HG03342 (cell line): ENCODE data around the gene FAM170B.

Source experiments
- ATAC-seq: cut with Tn5 transposase; IDR thresholded peaks from one replicate; pipeline ENCODE4 v1.9.1; 2021; ENCODE audit warnings: mild to moderate bottlenecking, moderate library complexity; ENCODE audit not compliant: unreplicated experiment

Gene FAM170B

DNA sequence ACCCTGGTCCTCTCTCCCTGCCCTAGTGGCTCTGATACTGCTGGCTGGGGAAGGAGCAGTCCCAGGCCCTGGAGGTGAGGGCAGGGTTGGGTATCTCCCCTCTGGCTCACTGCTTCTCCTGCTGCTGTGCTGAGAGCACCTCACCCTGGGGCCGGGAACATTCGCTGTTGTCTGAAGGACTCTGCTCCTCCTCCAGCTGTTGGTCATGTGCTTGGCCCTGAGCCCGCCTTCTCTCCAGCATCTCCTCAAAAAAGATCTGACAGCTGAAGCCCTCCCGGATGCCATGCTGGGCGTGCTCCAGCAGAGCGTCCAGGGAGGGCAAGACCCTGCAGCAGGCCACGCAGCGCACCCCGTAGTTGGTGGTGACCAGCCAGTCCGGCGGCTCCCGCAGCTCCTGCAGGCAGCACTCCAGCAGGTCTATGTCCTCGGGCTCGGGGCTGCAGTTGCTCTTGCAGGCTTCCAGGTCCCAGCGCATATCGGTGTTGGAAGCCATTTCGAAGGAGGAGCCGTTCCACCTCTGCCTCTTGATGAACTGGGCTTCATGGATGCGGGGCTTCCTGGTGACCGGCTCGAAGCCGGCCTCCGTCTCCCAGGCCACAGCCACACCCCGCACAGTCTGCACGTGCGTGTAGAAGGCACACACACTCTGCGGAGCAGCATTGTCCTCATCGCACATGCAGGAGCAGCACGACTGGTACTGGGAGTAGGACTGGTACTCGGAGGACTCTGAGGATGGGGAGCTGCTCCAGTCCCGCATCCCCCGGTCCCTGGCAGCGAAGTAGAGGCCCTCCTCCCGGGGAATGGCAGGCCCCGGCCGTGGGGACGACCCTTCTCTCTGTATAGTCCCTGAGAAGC lies 2.1 kb downstream of the FAM170B start:
- ATAC-seq, result no peak

DNA sequence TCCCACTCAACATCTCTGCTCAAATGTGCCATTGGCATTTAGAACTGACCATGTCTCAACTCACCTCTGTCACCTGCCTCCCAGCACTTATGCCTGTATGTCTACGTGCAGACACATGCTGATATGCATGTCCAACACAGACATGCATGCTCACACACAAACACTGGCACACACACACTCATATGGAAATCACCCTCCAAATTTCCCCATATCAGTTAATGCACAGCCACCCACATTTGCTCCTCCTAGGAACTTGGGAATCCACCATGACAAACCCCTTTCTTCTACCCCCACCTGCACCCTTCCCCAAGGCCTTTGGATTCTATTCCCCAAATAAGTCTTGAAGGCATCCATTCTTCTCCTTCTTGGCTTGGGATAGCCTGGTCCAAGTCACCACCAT lies 4.4 kb downstream of the FAM170B start:
- no peak for ATAC-seq

DNA sequence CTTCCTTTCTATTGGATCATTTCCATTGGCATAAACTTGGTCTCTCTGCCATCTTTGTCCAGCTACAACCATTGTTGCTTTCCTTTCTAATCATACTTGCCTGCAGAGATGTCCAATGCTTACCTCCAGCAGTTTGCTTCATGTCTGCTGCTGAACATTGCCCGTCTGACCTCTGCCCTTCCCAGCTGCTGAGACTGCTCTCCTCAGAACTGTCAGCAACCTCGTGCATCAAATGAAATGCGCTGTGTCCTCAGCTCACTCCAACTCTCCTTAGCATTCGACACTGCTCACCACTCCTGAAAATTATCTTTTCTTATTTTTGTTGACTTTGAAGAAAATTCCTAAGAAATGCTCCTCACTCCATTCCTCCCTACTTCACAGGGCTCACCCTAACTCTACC lies 5.0 kb downstream of the FAM170B start:
- no peak for ATAC-seq

DNA sequence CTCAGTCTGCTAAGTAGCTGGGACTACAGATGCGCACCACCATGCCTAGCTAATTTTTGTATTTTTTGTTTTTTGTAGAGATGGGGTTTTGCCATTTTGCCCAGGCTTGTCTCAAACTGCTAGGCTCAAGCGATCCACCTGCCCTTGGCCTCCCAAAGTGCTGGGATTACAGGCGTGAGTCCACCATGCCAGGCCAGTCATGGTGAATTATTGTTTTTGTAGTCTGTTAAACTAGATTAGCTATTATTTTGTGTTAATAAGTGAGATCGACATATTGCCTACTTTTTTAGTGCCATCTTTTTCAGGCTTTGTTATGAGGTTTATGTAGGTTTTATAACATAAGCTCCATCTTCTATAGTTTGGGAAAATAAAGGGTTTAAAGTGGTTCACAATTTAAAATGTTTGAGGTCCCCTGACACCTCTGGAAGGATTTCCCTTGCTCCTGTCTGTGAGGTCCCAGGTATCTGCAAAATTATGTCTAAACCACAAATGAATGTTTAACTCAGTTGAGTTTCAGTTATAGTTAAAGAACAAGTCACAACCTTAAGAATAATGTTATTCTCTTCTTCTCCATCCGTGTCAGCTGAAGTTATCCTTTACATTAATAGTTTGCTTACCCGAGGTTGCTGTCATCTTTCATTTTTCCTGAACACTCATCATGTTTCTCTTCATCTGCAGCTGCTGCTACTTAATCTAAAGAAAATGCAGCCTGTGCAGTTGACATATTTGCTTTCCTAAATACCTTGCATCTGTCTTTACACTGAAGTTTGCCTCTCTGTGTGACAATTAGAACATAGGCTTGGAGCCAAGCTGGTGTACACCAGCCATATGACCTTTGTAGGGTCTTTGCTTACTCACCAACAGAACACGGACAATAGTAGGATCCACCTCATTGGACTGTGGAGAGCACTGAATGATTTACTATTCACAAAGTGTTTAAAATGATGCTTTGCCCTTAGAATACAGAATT lies 9.6 kb downstream of the FAM170B start:
- no peak for ATAC-seq

GRCh38 chr10:49120911-49121310 lies 12.9 kb downstream of the FAM170B start:
- no peak for ATAC-seq

DNA sequence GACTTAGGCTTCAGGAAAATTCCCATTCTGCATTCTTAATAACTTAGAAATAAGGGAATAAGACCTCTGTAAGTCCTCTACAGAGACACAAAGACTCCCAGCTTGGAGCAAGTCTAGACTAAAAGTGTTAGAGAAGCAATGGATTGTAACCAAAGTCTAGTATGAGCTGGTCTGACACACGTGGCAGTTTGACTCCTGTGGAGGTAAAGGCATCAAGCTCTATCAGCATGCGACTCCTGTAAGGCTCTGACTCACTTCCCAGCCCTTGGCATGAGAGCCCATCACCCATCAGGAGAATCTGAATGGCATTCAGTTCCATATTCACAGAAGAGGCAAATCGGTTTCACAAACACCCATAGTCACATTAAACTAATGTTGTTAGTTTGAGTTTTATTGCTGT lies 14.1 kb downstream of the FAM170B start:
- ATAC-seq, result no peak

DNA sequence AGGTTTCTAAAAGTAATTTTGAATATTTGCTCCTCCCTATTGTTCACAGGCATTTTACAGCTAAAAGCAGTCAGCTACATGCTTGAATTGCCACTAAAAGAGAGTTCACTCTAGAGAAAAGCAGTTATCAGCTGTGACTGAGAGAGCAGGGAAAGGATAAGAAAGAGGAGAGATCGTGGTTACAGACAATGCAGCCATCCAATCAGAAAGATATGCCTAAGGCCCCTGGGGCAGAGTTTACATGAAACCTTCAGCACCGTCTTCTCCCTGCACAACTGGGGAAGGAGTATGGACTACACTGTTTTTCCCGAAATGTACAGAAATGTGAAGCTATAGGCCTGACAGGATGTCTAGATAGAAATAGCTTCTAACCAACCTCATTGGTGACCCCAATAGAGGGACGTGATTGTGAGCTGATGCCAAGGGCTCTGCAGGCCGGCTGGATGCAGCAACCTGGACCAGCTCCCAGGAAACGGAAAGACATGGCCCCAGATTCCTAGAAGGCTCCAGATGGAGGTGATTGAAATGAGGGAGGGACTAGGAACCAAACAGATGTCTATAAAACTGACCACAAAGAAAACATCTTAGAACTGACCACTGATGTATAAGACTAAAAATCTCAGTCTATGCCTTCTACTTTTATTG lies 15.3 kb downstream of the FAM170B start:
- no peak for ATAC-seq

DNA sequence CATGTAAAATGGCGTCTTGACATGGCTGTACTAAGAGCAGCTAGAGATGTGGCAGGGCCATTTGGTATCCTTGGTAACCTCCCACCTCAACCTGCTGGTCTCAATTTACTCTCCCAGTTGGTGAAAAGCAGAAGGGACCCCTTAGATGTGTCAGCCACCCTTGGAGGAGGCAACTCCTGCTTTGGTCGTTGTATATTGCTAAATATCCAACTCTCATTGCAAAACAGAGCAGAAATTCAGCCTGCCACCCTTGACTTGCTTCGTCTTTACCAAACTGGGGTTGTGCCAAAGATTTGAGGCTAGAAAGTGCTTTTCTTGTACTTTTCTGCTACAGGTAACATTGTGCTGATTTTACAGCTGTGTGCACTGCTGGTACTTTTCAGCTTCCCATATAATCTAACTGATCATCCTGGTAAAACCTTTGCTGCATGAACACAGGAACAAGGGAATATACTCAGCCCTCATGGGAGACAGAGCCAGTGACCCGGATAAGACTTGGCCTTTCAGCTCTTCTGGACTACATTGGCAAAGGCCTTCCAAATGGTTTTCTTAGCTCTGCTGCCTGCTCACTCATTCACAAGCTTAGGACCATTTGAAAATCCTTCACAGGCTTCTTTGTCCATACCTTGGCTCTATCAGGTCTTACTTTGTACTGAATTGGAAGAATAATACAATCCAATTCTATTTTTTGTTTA lies 16.3 kb downstream of the FAM170B start:
- ATAC-seq, result no peak

GRCh38 chr10:49116509-49117375 lies 17.1 kb downstream of the FAM170B start:
- no peak for ATAC-seq

GRCh38 chr10:49115796-49116508 lies 17.9 kb downstream of the FAM170B start:
- no peak for ATAC-seq

DNA sequence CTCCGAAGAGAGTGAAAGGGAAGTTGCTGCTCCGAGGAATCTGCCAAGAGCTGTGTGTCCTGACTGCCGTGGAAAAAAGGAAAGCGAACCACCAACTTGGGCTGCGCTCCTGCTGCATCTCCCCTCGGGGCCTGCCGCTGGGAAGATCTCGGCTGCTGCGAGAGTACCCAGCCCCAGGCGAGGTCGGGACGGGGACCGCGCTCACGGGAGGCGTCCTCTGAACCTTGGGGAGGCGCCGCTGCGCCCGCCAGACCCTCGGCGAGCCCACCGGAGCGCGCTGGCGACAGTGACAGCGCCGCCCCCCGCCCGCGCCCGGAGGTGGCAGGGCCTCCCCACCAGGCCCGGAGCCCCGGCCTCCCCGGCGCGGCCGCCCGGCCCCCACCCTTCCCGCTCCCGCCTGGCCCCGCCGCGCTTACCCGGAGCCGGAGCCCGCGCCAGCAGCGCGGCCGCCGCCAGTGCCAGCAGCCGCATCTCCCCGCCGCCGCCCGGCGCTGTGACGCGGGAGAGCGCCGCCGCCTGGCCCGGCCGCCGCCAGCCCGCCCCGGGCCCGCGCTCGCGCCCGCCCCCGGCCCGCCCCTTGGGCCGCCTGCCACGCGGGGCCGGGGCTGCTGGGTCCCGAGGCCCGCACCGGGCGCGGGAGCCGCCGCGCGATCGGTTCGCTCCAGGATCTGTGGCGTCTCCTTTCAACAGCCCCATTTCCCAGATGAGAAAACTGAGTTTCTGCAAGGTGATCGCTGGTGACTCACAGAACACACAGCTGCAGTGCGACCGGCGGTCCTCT lies 18.6 kb downstream of the FAM170B start, which contains the start of gene VSTM4:
Gene VSTM4, minus strand, starts transcription at position 508 of the 781 bp plus-strand sequence. Its CDS starts 37 bp downstream, at position 471.
- ATAC-seq, result no peak

DNA sequence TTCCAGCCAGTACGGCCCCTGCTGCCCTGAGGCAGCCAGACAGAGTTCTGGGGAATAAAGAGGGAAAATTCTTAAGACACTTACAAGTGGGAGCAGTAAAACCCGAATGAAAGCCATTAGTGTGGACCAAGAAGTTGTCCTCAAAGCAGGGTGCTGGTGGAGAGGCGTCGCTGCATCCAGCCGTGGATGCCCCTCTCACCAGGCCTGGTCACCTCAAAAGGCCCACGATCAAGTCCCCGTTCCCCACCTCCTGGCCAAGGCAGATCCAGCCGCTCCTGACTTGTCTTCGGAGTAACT lies 19.2 kb downstream of the FAM170B start:
- no peak for ATAC-seq

DNA sequence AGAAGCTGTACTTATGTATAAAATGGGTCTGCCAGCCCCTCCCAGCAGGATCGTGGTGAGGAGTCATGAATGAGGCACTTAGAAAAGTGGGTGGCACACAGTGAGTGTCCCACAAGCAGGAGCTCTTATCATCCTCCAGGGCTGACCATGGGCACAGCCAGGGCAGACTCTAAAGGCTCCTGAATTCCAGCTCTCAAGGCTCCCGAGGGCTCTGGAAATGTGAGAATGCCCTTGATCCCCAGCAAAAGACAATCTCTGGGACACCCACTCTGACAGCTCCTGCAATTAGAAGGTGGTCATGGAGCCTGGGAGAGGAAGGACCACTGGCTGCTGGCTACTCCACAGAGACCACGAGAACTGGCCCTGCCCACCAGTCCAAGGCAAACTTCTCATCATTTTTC lies 20.1 kb downstream of the FAM170B start:
- ATAC-seq, result no peak

DNA sequence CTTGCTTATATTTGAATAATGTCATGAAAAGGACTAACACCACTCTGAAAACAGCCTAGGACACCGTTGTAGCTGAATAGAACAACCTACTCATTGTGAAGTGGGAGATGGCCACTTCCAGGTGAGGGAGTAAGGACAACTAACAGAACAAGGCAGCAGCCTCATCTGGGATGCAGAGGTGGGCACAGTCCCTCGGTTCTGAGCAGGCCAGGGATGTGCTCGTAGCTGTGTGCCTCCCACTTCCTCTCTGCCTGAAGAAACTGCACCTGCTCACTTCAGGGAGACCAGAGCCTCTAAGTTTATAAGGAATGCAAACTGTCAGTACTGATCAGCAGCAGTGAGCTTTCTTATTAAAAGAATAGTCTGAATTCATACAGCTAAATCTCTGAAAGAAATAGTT lies 21.0 kb downstream of the FAM170B start:
- no peak for ATAC-seq

DNA sequence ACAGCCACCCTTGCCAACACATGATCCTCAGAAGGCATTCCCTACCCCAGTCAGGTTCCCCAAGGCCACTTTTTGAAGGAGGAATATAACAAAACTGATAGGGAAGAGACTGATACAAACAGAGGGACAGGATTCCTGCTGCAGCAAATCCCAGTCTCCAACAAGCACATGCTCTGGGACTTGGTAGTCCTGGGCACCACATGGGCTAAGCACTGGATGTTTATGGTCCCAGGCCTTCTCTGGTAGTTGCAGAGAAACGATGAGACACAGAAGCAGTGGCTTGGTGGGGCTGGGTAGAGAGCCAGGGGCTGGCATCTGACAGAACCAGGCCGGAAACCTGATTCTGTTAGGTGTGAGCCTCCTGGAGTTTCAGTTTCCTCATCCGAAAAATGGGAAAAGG lies 21.7 kb downstream of the FAM170B start:
- ATAC-seq, result no peak

GRCh38 chr10:49111320-49111698 lies 22.5 kb downstream of the FAM170B start:
- no peak for ATAC-seq

GRCh38 chr10:49110684-49111319 lies 23.0 kb downstream of the FAM170B start:
- ATAC-seq, result no peak
